ENCODE data around the gene RASGRF2. TPM values are rescaled to one million over a fixed set of nuclear protein-coding genes. Genes with fewer than 3 reads are reported as not detected.
A peak's percentile ranks its signal among the peaks of the same experiment; 100 is the strongest.

The RASGRF2 gene
- total and polyA plus RNA-seq, 7 experiments from 2014 or later = 9.8 to 55.2 (median 30.9) TPM

GRCh38 chr5:80963521-80963895, 3.3 kb downstream of the RASGRF2 start:
- no peaks in the 10 kb centered on the region for H3K9me3 ChIP-seq (ENCODE audit: control insufficient read depth in 2 of 3, low read length in 3 of 3)
- H3K4me3 ChIP-seq (ENCODE audit: low read length) = no peak overlapping the region
- ChIA-PET POLR2A (interaction anchor here (0.6 to 1.7 kb wide), 4 partner anchors 9 to 101 kb away, joined by 3 to 5 read pairs (median 4); no protein-coding TSS in a partner anchor), CTCF (interaction anchor here (0.7 kb wide), 1 partner anchor 234 kb away, joined by 3 read pairs; no protein-coding TSS in a partner anchor)
- Mint-ChIP-seq H3K9me3 (peaks cover 0 to 2% (median 0%) of the 10 kb centered on the region in 11 donors), H3K36me3 (peaks cover 0 to 9% (median 4%) of the 10 kb centered on the region in 5 donors), H3K4me3 (peak overlapping the region; percentile 27 to 99 (median 80)), H3K27ac (peak overlapping the region in 5 of 9 donors; percentile 33 to 94 (median 78)), H3K27me3 (peaks cover 0 to 12% (median 5%) of the 10 kb centered on the region in 5 donors), H3K4me1 (peaks cover 34 to 80% (median 68%) of the 10 kb centered on the region in 7 donors)
- intact Hi-C loops (cut with micrococcal nuclease) = loop anchor here (5.0 to 10.0 kb wide), 2 partner anchors 129 to 201 kb away; no protein-coding TSS in a partner anchor
- no peak for ATAC-seq
- no peak for DNase-seq
- H3K4me1 ChIP-seq (ENCODE audit: control insufficient read depth in 2 of 2, insufficient read depth in 2 of 2, low read length in 2 of 2) = peaks cover 13 to 23% of the 10 kb centered on the region in 2 donors
- no peak overlapping the region for H3K27ac ChIP-seq (ENCODE audit: low read depth, low read length)
- no peaks in the 10 kb centered on the region for H3K27me3 ChIP-seq (ENCODE audit: control insufficient read depth in 2 of 2, insufficient read depth in 2 of 2, low read length in 2 of 2)
- no peaks in the 10 kb centered on the region for H3K36me3 ChIP-seq (ENCODE audit: control insufficient read depth in 2 of 3, insufficient read depth in 3 of 3, low read length in 3 of 3)

DNA sequence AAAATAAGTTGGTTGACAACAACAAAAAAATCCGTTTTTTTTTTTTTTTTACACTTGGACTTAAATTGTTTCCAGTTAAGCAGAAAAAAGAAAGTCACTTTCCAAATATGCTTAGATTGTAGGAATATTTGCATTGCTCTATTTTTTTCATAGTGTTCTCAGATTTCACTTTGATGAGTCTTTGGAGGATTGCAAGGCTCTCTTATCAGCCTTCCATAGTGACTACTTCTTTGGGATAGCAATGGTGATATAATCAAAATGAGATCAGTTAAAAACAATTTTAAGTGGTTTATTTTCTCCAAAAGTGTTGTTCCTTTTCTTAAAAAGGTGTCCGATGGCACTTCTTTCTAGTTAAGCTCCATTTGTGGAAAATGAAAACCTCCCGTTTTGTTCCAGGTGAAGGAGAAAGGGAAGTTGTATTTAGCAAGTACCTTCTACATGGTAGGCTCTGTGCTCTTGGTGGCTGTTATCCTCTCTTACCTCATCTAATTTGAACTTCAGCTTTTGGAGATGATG, 3.9 kb downstream of the RASGRF2 start:
- peak overlapping the region in 5 of 9 donors; percentile 12 to 74 (median 51) for H3K27ac Mint-ChIP-seq
- intact Hi-C loops (cut with micrococcal nuclease) = loop anchor here (5.0 to 10.0 kb wide), 2 partner anchors 128 to 201 kb away; no protein-coding TSS in a partner anchor
- H3K27me3 ChIP-seq (ENCODE audit: control insufficient read depth in 2 of 2, insufficient read depth in 2 of 2, low read length in 2 of 2) = no peaks in the 10 kb centered on the region
- H3K27ac ChIP-seq (ENCODE audit: low read depth, low read length) = peak overlapping the region; percentile 3
- ATAC-seq (no peak), DNase-seq (no peak)
- no peaks in the 10 kb centered on the region for H3K36me3 ChIP-seq (ENCODE audit: control insufficient read depth in 2 of 3, insufficient read depth in 3 of 3, low read length in 3 of 3)
- H3K4me3 Mint-ChIP-seq = peak overlapping the region in 6 of 10 donors; percentile 2 to 87 (median 44)
- H3K4me1 ChIP-seq (ENCODE audit: control insufficient read depth in 2 of 2, insufficient read depth in 2 of 2, low read length in 2 of 2) = peaks cover 11 to 18% of the 10 kb centered on the region in 2 donors
- peaks cover 0 to 2% (median 0%) of the 10 kb centered on the region in 11 donors for H3K9me3 Mint-ChIP-seq
- POLR2A ChIA-PET = interaction anchor here (0.6 to 1.7 kb wide), 2 partner anchors 43 to 100 kb away, joined by 5 read pairs; no protein-coding TSS in a partner anchor
- peaks cover 0 to 9% (median 4%) of the 10 kb centered on the region in 5 donors for H3K36me3 Mint-ChIP-seq
- CTCF ChIA-PET = interaction anchor here (0.7 kb wide), 1 partner anchor 234 kb away, joined by 3 read pairs; no protein-coding TSS in a partner anchor
- peaks cover 35 to 79% (median 67%) of the 10 kb centered on the region in 7 donors for H3K4me1 Mint-ChIP-seq
- no peaks in the 10 kb centered on the region for H3K9me3 ChIP-seq (ENCODE audit: control insufficient read depth in 2 of 3, low read length in 3 of 3)
- H3K27me3 Mint-ChIP-seq = peaks cover 0 to 12% (median 5%) of the 10 kb centered on the region in 5 donors
- H3K4me3 ChIP-seq (ENCODE audit: low read length) = no peak overlapping the region

- Mint-ChIP-seq H3K36me3 (peaks cover 0 to 8% (median 4%) of the 10 kb centered on the region in 5 donors), H3K4me3 (peak overlapping the region in 7 of 10 donors; percentile 2 to 87 (median 39)), H3K27me3 (peaks cover 0 to 10% (median 3%) of the 10 kb centered on the region in 5 donors), H3K4me1 (peaks cover 31 to 74% (median 63%) of the 10 kb centered on the region in 7 donors), H3K27ac (peak overlapping the region in 6 of 9 donors; percentile 11 to 74 (median 24)), H3K9me3 (peaks cover 0 to 2% (median 0%) of the 10 kb centered on the region in 11 donors)
- no peaks in the 10 kb centered on the region for H3K27me3 ChIP-seq (ENCODE audit: control insufficient read depth in 2 of 2, insufficient read depth in 2 of 2, low read length in 2 of 2)
- no peak for ATAC-seq
- no peak for DNase-seq
- H3K4me3 ChIP-seq (ENCODE audit: low read length) = no peak overlapping the region
- peak overlapping the region; percentile 3 for H3K27ac ChIP-seq (ENCODE audit: low read depth, low read length)
- intact Hi-C loops (cut with micrococcal nuclease) = loop anchor here (5.0 to 10.0 kb wide), 2 partner anchors 128 to 200 kb away; no protein-coding TSS in a partner anchor
- H3K36me3 ChIP-seq (ENCODE audit: control insufficient read depth in 2 of 3, insufficient read depth in 3 of 3, low read length in 3 of 3) = no peaks in the 10 kb centered on the region
- POLR2A ChIA-PET = no interaction called here
- H3K9me3 ChIP-seq (ENCODE audit: control insufficient read depth in 2 of 3, low read length in 3 of 3) = no peaks in the 10 kb centered on the region
- CTCF ChIA-PET = no interaction called here
- H3K4me1 ChIP-seq (ENCODE audit: control insufficient read depth in 2 of 2, insufficient read depth in 2 of 2, low read length in 2 of 2) = peaks cover 11 to 13% of the 10 kb centered on the region in 2 donors
Measured at GRCh38 chr5:80964491-80964890, 4.3 kb downstream of the RASGRF2 start.

DNA sequence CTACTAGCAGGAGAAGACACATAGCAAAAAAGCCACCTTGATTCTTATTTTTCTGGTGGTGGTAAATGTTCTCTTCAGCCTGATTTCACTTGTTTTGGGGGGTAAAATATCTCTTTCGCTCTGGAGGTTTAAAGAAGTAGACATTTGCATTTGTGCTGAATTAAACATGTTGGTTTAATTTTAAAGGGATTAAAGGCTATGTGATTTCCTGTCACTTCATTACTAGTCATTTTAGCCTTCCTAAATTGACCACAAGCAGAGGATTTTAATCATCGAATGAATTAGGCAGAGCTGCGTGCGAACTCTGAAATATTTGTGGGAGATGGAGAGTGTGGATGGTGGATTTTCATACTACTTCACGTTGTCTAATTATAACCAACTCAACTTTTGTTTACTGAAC, 4.8 kb downstream of the RASGRF2 start:
- peaks cover 0 to 7% (median 0%) of the 10 kb centered on the region in 5 donors for H3K27me3 Mint-ChIP-seq
- H3K4me3 Mint-ChIP-seq = peak overlapping the region in 9 of 10 donors; percentile 9 to 87 (median 34)
- ChIA-PET POLR2A (no interaction called here), CTCF (no interaction called here)
- peak overlapping the region in 6 of 9 donors; percentile 9 to 74 (median 46) for H3K27ac Mint-ChIP-seq
- H3K36me3 Mint-ChIP-seq = peaks cover 0 to 5% (median 4%) of the 10 kb centered on the region in 5 donors
- DNase-seq (no peak), ATAC-seq (no peak)
- H3K4me1 ChIP-seq (ENCODE audit: control insufficient read depth in 2 of 2, insufficient read depth in 2 of 2, low read length in 2 of 2) = peaks cover 8 to 11% of the 10 kb centered on the region in 2 donors
- intact Hi-C loops (cut with micrococcal nuclease) = loop anchor here (5.0 to 10.0 kb wide), 2 partner anchors 127 to 200 kb away; no protein-coding TSS in a partner anchor
- no peaks in the 10 kb centered on the region for H3K9me3 ChIP-seq (ENCODE audit: control insufficient read depth in 2 of 3, low read length in 3 of 3)
- H3K9me3 Mint-ChIP-seq = no peaks in the 10 kb centered on the region
- H3K27ac ChIP-seq (ENCODE audit: low read depth, low read length) = no peak overlapping the region
- H3K27me3 ChIP-seq (ENCODE audit: control insufficient read depth in 2 of 2, insufficient read depth in 2 of 2, low read length in 2 of 2) = no peaks in the 10 kb centered on the region
- no peak overlapping the region for H3K4me3 ChIP-seq (ENCODE audit: low read length)
- H3K36me3 ChIP-seq (ENCODE audit: control insufficient read depth in 2 of 3, insufficient read depth in 3 of 3, low read length in 3 of 3) = no peaks in the 10 kb centered on the region
- H3K4me1 Mint-ChIP-seq = peaks cover 27 to 72% (median 59%) of the 10 kb centered on the region in 7 donors

GRCh38 chr5:80967500-80968181, 7.5 kb downstream of the RASGRF2 start:
- intact Hi-C loops (cut with micrococcal nuclease) = loop anchor here in 1 of 2 donors (10.0 kb wide), 1 partner anchor 197 kb away; no protein-coding TSS in a partner anchor
- no peaks in the 10 kb centered on the region for H3K9me3 ChIP-seq (ENCODE audit: control insufficient read depth in 2 of 3, low read length in 3 of 3)
- H3K36me3 ChIP-seq (ENCODE audit: control insufficient read depth in 2 of 3, insufficient read depth in 3 of 3, low read length in 3 of 3) = no peaks in the 10 kb centered on the region
- H3K4me1 ChIP-seq (ENCODE audit: control insufficient read depth in 2 of 2, insufficient read depth in 2 of 2, low read length in 2 of 2) = peaks cover 15 to 28% of the 10 kb centered on the region in 2 donors
- ChIA-PET POLR2A (interaction anchor here (1.1 to 2.0 kb wide), 3 partner anchors 26 to 211 kb away, joined by 3 to 4 read pairs (median 3); no protein-coding TSS in a partner anchor), CTCF (interaction anchor here (0.7 to 1.1 kb wide), 2 partner anchors 36 to 168 kb away, joined by 3 to 4 read pairs; no protein-coding TSS in a partner anchor)
- ATAC-seq = no peak
- H3K36me3 Mint-ChIP-seq = peaks cover 0 to 13% (median 9%) of the 10 kb centered on the region in 5 donors
- H3K27me3 Mint-ChIP-seq = peaks cover 0 to 3% (median 0%) of the 10 kb centered on the region in 5 donors
- peaks cover 34 to 84% (median 72%) of the 10 kb centered on the region in 7 donors for H3K4me1 Mint-ChIP-seq
- no peak overlapping the region for H3K27ac ChIP-seq (ENCODE audit: low read depth, low read length)
- no peaks in the 10 kb centered on the region for H3K9me3 Mint-ChIP-seq
- peak overlapping the region in 4 of 9 donors; percentile 28 to 63 (median 46) for H3K27ac Mint-ChIP-seq
- no peak for DNase-seq
- no peak overlapping the region for H3K4me3 ChIP-seq (ENCODE audit: low read length)
- H3K4me3 Mint-ChIP-seq = peak overlapping the region in 3 of 10 donors; percentile 15 to 19 (median 17)
- H3K27me3 ChIP-seq (ENCODE audit: control insufficient read depth in 2 of 2, insufficient read depth in 2 of 2, low read length in 2 of 2) = no peaks in the 10 kb centered on the region

DNA sequence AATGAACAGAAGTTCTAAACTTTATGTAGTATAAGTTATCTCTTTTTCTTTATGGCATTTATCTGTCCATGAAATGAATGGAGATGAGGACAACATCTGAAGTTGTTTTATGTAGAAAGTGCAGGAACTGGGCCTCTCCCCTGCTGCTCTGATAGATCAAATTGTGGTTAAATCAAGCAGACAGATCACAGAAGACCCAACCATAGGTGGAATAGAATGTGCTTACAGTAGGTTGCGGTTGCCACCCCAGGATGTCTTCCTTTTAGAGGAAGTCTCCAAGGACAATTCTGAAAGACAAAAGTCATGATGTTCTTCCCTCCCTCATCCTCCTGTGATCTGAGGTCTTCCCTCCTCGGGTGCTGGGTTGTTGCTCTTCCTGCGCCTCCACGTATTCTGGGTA, 12.9 kb downstream of the RASGRF2 start:
- Mint-ChIP-seq H3K4me3 (peak overlapping the region; percentile 7 to 78 (median 68)), H3K27ac (peak overlapping the region in 7 of 9 donors; percentile 31 to 86 (median 67)), H3K36me3 (peaks cover 0 to 22% (median 9%) of the 10 kb centered on the region in 5 donors), H3K4me1 (peaks cover 21 to 85% (median 77%) of the 10 kb centered on the region in 7 donors), H3K27me3 (no peaks in the 10 kb centered on the region), H3K9me3 (no peaks in the 10 kb centered on the region)
- Histone ChIP-seq H3K36me3 (ENCODE audit: control insufficient read depth in 2 of 3, insufficient read depth in 3 of 3, low read length in 3 of 3) (no peaks in the 10 kb centered on the region), H3K4me3 (ENCODE audit: low read length) (no peak overlapping the region), H3K4me1 (ENCODE audit: control insufficient read depth in 2 of 2, insufficient read depth in 2 of 2, low read length in 2 of 2) (peaks cover 11 to 50% of the 10 kb centered on the region in 2 donors), H3K27ac (ENCODE audit: low read depth, low read length) (no peak overlapping the region), H3K9me3 (ENCODE audit: control insufficient read depth in 2 of 3, low read length in 3 of 3) (no peaks in the 10 kb centered on the region), H3K27me3 (ENCODE audit: control insufficient read depth in 2 of 2, insufficient read depth in 2 of 2, low read length in 2 of 2) (no peaks in the 10 kb centered on the region)
- intact Hi-C loops (cut with micrococcal nuclease) = loop anchor here in 1 of 2 donors (1.0 kb wide), 1 partner anchor 11 kb away; no protein-coding TSS in a partner anchor
- POLR2A ChIA-PET = no interaction called here
- DNase-seq (peak in 6 of 9 donors; percentile 28 to 63 (median 50)), ATAC-seq (peak; percentile 75)
- CTCF ChIA-PET = no interaction called here

All from naive thymus-derived CD4-positive, alpha-beta T cell (primary cell).